Renal pelvis (tissue), 4 donors: Measurements from ENCODE around the gene CCNE1. TPM values are rescaled to one million over a fixed set of nuclear protein-coding genes. Genes with fewer than 3 reads are reported as not detected.
"Not testable (repeated sequence)": the region's sequence is repeated elsewhere in the genome, so short reads cannot be mapped to it uniquely, and the experiment has no call there.

Experiments
- DNase-seq: peaks from one replicate; pipeline ENCODE4 v3.0.0-alpha.2; 2013
- polyA plus RNA-seq, 3 donors: library from polyadenylated mRNA; unstranded; fragments of 120-200 nt; gene quantifications; one replicate each; pipeline ENCODE4 v1.2.1, GENCODE V29; 2013; ENCODE audit not compliant: insufficient read length in 3 of 3

The CCNE1 gene
- polyA plus RNA-seq, 3 donors: 8.8 to 9.9 (median 9.7) TPM

DNA sequence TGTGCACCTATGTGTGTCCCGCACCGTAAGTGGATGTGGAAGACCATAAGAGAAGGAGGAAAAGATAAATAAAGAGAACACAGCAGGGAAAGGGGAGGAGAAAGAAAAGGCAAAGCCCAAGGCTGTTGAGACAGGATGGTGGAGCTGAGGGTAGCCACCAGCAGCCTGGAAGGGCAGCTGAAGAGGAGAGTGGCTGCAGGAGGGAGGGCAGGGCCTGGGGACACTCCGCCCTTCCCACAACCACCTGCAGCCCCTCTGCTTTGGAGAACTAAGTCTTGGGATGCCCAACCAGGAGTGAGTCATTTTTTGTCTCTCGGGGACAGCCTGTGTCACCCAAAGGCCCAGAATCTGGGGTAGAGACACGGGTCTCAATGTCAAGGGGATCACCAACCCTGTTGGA lies 26.4 kb upstream of the CCNE1 start:
- DNase-seq: no peak

DNA sequence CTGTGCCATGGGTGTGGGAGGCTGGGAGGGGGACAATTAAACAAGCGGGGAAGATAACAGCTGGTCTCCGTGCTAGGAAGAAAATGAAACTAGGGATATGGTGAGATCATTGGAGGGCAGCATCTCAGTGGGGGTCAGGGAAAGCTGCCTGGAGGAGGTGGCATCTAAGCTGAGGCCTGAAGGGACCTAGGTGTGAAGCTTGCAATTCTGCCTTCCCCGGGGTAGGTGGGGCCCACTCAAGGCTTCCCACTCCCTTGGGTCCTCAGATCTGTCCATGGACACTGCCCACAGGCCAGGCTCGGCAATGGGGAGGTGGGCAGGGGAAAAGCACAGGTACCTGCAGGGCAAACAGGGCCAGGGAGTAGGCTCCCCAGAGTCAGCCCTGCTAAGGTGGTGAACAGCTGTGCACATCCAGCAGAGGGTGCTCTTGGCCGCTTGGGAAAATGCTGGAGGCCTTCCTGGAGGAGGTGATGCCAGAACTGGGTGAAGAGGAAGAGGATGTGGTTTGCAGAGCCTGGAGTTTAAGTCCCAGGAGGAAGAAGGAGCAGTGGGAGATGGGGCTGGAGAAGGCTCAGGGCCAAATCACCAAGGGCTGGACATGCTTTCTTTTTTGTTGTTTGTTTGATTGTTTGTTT lies 25.7 kb upstream of the CCNE1 start:
- DNase-seq: no peak

DNA sequence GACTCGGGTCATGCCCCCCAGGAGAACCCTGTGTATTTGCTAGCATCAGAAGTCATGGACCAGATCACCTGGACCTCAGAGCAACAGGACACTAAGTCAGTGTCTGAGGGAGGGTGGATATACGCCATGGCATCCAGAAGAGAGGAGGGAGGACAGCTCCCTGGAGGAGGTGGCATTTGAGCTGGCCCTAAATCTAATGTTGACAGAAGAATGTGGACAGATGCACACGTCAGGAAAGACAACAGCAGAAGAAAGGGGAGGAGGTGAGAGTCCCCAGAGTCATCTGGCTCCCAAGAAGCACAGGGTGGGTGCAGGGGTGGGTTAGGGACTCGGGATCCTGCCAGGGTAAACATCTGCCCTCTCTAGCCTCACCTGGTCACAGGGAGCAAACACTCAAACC lies 24.5 kb upstream of the CCNE1 start:
- DNase-seq: no peak

DNA sequence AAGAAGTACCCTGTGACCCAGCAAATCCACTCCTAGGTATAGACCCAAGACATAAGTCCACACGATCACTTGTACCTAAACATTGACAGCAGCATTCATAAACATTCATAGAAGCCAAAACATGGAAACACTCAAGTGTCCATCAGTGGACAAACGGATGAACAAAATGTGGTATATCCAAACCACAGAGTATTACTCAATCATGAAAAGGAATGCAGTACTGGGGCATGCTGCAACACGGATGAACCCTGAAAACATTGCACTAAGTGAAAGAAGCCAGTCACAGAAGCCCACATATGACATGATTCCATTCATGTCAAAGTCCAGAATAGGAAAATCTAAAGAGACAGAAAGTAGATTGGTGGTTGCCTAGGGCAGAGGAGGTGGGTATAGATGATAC lies 22.8 kb upstream of the CCNE1 start:
- no peak for DNase-seq

DNA sequence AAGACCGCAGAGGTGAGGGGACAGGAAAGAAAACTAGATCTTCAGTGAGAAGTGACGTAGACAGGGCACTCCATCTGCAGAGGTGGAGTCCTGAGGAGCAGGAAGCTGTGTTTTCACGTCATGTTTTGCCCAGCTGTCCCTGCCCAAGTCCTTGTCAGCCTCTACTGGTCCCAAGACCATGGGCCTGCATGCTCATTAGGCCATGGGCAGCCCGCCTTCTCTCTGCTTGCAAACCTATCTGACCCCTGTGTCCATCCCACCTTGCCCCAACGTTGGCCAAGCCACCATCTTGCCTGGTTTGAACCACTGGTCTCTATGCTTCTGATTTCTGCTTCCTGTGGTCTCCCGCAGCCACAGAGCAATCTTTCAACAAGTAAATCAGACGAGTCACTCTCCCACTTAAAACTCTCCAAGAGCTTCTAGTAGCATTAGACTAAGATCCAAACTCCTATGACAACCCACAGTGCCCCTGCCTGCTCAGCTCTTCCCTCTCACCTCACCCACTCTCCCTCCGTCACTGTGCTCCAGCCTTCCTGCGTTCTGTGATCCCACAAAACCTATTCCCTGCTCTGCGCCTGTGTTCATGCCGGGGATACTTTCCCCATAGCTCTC lies 18.6 kb upstream of the CCNE1 start:
- no peak for DNase-seq

DNA sequence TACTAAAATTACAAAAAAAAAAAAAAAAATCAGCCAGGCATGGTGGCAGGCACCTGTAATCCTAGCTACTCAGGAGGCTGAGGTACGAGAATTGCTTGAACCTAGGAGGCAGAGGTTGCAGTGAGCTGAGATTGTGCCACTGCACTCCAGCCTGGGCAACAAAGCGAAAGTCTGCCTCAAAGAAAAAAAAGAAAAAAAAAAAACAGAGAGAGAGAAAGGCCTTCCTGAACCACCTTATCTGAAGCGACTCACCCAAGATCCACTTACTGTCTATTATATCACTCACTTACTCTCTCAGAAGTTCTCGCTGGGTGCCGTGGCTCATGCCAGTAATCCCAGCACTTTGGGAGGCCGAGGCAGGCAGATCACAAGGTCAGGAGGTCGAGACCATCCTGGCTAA lies 17.3 kb upstream of the CCNE1 start:
- not testable (repeated sequence) for DNase-seq

DNA sequence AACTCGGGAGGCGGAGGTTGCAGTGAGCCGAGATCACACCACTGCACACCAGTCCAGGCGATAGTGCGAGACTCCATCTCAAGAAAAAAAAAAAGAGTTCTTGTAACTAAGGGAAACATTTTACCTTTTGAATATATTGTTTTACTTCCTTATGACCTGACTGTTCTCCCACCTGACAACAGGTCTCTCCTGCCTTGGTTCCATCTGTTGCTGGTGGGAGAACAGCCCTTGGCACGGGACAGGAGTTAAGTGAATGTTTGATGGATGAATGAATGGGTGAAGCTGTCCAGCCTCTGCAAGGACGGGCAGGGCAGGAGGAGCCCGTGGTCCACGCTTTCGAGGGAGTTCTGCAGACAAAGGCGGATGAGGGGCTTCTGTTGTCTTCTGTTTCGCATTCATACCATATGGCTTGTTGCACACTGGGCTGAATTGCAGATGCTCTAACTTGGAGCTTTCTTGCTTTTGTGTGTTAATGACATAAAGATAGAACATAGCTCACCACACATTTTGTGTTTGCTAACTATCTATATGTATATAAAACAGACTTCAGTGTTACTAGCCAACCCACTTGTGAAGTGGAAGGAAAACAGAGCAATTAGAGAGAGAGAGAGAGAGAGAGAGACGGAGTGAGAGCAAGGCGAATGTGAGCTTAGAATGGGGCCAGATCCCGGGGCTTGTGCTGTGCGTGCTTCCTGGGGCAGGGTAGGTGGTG lies 16.2 kb upstream of the CCNE1 start:
- DNase-seq: no peak

DNA sequence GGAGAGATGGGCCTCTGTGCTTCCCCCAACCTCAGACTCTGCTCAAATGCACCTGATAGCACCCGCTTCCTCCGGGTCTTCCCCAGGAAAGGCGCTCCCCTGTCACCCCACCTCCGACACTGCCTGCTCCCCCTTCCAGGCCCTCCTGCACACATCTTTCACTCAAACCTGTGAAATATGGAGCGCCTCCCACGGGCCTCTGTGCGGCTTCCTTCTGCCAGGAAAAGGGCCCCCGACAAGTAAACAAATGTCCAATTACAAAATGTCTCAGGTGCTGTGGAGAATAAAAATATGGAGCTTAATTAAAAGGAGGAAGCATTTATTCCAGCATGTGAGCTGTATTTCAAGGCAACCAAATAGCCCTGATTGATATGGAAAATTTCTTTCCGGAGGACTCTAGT lies 15.6 kb upstream of the CCNE1 start:
- DNase-seq: no peak

DNA sequence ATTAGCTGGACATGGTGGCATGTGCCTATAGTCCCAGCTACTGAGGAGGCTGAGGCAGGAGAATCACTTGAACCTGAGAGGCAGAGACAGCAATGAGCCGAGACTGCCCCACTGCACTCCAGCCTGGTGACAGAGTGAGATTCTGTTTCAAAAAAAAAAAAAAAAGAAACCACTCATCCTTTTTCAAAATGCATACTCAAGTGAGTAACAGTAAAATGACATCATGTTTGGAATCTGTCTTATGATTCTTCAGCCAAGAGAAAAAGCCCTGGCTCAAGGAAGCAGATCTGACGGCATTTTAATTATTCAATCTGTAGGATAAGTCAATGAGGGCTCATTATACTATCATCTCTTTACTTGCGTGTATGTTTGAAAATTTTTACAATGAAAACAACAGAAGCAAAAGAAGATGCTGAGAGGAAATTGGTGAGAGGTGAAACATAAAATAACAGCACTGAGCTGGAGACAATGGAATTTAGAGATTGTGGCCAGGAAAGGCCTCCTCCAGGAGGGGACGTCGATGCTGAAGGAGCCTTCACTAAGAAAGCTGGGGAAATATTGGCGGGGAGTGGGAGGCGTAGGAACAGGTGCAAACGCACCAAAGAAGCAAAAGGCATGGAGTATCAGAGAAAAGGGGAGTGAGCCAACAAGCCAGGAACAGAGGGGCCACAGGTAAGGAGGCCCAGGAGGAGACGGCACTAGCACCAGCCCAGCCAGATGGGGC lies 12.9 kb upstream of the CCNE1 start:
- DNase-seq: no peak

DNA sequence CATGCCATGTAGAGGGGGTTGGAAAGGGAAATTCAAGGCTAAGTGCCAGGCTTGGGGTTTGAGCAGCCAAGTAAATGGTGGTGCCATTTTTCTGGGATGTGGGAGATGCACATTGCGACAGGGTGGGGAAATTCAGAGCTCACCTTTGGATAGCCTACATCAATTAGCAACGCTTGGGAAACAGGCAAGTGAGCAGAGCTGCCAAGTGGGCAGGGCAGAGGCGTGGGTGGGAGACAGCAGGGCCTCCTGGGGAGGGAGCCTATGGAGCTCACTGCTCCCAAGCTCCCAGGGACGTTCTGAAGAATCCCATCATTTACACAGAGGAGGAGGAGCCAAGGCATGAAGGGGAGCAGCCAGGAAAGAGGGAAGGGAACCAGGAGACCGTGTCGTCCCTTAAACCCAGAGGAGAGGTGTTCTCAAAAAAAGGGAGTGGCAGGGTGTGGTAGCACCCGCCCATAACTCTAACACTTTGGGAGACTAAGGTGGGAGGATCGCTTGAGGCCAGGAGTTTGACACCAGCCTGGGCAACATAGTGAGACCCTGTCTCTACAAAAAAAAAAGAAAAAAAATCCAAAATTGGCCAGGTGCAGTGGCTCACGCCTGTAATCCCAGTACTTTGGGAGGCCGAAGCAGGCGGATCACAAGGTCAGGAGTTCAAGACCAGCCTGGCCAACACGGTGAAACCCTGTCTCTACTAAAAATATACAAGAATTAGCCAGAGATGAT lies 11.5 kb upstream of the CCNE1 start:
- DNase-seq: no peak

DNA sequence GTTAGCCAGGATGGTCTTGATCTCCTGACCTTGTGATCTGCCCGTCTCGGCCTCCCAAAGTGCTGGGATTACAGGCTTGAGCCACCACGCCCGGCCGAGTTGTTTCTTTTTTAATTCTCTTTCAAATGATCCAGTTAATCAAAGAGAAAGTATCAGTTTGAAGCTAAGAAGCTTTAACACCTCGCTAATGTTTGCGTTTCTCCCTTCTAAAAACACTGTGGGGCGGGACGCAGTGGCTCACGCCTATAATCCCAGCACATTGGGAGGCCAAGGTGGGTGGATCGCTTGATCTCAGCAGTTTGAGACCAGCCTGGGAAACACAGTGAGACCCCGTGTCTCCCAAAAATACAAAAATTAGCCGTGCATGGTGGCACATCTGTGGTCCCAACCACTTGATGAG lies 7.8 kb upstream of the CCNE1 start:
- not testable (repeated sequence) for DNase-seq

DNA sequence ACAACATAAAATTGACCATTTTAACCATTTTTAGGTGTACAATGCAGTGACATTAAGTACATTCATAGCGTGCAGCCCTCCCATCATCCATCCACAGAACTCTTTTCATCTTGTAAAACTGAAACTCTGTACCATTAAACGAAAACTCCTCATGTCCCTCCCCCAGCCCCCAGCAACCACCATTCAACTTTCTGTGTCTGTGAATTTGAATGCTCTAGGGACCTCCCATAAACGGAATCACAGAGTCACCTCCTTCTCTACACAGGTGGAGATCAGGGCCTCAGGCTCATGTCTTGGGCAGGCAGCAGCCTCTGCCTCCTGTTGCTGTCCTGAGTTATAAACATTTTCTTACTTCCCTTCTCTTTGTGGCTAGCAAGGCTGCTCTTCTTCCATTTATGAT lies 7.3 kb upstream of the CCNE1 start:
- no peak for DNase-seq

DNA sequence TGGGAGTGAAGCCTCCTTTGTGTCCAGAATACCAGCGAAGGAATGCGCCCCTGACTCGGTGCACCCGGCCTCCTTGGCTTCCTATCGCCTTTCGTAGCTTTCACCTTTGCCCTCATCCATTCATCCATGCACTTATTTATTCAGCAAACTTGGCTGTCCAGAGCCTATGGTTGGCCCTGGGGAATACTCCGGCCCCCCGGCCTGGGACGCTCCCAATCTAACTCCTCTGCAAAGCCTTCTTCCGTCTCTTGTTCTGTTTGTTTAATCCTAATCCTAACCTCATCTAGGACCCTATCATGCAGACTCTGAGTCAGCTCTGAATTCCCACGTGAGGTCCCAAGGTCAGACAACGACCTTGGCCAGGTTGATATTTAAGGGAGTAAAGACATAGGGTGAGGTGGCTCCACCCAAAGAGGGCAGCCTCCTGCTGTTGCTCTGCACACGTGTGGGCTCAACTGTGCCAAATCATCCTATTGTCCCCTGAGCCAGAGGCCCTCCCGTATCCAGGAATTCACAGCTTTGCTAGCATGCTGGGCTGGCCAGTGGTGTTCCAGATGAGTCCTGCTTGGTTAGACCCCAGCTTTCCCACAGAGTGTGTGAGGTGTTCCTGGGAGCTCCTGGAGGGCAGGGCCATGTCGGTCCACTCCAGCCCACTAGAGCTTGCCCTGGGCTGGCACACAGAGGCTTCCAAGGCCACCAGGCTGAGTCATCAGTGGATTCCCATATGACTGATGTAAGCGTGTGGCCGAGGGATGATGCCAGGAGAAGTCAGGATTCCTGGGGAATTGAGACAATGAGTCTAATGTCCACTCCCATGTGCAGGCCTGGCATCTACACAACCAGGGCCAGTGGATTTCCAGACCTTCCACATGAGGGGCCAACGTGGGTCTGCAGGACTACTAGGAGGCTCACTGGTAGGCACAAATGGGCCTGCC lies 6.5 kb upstream of the CCNE1 start:
- DNase-seq: no peak

DNA sequence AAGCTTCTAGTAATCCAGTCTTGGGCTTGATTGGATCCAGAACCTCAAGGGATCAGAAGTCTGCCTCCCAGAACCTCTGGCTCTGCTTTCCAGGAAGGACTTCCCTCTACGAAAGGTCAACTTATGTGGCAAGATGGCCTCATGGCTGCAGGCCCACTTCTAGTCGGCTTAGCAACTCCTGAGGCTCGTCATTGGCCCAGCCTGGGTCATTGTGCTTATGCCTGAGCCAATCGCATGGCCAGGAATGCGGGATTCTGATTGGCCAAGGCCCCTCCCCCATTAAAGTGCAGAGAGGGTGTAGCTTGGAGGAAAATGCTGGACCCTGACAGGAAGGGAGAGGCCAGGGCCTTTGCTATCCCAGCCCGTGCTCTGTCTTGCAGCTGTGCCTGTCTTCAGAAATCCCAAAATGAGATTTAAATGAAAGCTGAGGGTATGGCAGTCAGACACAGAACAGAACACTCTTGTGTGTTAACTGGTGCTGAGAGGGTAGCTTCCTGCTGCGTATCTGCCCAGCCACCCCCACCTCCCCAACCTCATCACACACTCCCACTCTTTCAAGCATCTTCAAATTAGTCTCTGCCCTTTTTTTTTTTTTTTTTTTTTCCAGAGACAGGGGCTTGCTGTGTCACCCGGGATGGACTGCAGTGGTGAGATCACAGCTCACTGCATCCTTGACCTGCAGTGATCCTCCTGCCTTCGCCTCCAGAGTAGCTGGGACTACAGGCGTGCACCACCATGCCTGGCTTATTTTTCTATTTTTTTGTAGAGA lies 5.5 kb upstream of the CCNE1 start:
- no peak for DNase-seq

DNA sequence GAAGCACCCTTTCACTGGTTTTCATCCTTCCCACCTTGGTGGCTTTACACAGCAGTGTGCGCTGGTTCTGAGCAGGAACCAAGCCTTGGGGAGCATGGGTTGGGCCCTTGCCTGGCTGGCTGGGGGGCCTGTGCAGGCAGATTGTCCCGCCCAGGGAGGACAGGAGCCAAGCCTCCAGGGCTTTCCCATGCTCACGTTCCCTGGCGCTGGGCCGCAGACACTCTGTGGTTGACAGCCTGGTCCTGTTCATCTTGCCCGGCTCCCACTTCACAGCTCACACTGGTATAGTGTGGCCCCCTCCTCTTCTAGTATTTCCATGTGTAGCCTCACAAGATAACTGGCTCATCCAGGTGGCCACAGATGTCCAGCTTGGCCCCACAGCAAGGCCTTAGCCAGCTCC lies 4.6 kb upstream of the CCNE1 start:
- DNase-seq: no peak

DNA sequence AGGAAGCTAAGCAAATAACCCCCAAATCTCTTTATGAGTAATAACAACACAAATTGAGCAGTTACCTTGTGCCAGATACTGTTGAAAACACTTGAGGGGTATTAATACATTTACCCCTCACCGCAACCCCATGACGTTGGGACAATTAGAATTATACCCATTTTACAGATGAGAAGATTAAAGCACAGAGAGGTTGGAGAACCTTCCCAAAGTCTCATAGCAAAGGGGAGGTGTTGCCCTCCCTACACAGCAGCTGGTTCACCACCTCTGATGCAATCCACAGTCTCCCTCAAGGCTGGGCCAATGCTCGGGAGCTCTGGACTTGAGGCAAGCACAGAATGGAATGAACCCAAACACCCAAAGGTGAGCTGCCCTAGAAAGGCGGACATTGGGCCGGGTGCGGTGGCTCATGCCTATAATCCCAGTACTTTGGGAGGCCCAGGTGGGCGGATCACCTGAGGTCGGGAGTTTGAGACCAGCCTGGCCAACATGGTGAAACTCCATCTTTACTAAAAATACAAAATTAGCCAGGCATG lies 3.9 kb upstream of the CCNE1 start:
- DNase-seq: no peak

DNA sequence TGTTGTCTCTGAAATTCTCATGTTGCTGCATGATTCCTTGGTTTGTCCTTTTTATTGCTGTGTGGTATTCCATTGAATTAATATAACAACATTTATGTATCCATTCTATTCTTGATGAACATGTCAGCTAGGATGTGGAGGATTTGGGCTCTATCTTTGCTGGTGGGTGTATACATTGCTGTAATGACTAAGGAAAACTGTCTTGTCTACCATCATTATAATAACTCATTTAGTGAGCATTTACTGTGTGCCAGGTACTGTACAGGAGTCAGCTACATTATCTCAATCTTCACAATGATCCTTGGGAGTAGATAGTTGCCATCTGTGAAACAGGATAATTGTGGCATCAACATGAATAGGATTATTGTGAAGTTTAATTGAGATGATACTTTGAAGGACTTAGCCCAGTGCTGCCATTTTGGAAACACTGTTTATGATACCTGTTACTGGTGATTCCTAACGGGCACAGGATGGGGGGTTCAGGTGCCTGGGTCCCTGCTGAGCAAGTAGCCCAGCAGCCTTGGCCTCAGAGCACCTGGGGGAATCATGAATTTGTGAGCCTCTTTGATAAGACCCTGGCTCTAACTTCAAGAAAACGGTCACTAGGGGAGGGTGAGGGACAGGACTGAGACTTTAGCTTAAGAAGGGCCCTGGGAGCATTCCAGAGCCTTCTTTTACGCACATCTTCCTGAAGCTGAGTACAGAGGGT lies 1.8 kb upstream of the CCNE1 start:
- no peak for DNase-seq

DNA sequence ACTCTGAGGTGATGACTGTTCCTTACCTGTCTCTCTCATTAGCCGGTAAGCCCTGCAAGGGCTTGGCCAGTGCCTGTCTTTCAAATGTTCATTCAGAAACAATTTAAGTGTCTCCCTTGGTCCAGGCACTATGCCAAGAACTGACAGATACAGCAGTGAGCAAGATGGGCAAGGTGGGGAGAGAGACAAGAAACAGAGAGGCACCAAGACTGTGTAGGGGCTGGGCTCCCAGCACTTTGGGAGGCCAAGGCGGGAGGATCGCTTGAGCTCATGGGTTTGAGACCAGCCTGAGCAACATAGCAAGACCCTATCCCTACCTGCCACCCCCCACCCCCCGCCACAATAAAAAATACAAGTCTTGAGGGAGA lies 1.3 kb upstream of the CCNE1 start:
- no peak for DNase-seq
